GM21786 (cell line): Measurements from ENCODE around the gene HSD17B12.
"Not testable (repeated sequence)": the region's sequence is repeated elsewhere in the genome, so short reads cannot be mapped to it uniquely, and the experiment has no call there.

Experiments
- ATAC-seq: cut with Tn5 transposase; IDR thresholded peaks from one replicate; pipeline ENCODE4 v1.9.1; 2021; ENCODE audit not compliant: unreplicated experiment

Gene HSD17B12

DNA sequence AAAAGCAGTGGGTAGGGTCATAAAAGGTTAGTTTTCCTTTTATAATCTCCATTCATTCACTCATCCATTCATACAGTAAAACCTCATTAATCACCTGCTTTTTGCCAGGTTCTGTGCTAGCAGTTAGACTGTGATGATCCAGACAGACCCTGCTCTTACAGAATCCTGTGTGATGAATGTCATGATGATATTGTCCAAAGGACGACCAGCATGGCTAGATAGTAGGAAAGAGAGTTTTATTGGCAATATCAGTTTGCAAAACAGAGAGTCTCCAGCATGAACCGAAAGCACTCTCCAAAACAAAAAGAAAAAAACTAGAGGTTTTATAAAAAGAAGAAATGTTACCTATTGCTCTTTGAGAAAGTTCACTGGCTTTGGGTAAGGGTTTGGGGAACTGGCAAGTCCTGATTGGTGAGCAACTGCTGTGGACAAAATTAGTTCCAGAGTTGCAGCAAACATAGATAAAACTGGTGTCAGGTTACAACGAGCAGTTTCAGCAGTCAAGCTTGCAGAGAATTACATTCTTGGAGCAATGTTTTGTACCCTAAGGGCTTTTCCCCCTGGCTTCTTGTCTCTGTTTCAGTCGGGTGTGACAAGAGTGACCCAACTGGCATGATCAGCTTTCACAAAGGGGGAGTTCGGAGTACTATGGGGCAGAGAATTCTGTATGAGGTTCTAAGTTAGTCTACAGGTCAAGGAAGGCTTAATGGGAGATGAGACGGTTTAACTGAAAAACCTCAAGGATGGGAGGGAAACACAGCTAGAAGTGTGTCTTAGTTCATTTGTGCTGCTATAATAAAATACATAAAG lies 58.3 kb downstream of the HSD17B12 start:
- no peak for ATAC-seq

DNA sequence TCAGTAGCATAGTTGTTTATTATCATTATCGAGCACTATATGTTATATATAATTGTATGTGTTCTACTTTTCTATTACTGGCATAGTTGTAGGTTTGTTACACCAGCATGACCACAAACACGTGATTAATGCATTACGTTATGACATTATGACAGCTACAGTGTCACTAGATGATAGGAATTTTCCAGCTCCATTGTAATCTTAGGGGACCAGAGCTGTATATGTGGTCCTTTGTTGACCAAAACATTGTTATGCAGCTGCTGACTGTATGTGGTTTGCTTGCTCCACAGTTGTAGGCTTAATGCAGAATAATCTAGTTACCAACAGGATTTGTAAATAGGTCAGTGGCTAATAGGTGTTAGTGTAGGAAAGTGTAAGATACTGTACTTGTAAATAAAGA lies 66.1 kb downstream of the HSD17B12 start:
- no peak for ATAC-seq

DNA sequence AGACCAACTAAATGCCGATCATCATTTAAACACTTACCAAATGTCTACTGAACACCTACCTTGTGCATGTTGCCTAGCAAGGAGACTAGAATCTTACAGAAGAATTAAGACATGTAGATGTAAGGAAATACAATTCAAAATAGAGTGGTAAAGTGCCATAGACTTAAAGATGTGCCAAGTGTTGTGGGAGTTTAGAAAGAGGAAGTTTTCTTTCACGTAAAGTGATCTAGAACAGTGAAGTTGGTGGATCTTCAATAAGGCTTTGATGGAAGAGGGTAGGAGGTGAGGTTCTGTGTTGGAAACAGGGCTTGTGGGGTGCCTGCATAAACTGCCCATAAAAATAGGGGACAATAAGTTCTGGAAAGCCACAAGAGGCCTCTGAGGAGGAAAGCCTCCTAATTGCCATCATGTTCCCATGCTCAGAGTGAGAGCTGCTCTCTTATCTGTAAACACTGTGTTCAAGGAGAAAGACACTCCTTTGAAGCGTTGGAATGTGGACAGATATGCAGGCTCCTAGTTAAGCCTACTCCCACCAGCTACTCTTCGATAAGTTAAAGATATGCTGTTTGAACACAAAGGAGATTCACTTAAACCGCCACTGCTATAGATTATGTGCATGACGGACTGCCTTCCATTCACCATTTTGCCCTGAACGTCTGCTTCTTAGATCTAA lies 66.7 kb downstream of the HSD17B12 start:
- no peak for ATAC-seq

DNA sequence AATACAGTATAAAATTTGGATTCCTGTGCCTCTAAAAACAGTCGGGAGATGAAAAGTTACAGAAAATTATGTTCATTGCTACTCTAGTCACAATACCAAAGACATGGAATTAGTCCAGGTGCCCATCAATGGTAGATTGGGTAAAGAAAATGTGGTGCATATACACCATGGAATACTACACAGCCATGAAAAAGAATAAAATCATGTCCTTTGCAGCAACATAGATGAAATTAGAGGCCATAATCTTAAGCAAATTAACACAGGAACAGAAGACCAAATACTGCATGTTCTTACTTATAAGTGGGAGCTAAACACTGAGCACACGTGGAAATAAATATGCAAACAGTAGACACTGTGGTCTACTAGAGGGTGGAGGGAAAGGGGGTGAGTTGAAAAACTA lies 67.6 kb downstream of the HSD17B12 start:
- no peak for ATAC-seq

DNA sequence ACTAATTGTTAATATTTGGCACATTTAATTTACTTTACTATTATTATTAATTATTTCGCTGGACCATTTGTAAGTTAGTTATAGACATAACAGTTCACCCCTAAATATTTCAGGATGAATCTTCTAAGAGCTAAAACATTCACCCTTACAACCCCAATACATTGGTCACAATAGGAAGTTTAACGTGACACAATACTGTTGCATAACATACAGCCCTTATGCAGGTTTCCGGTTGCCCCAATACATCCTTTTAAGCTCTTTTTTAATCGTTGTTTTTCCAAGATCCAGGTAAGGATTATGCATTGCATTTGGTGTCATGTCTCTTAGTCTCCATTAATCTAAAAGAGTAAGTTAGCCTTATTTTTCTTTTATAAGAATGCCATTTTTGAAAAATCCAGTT lies 71.2 kb downstream of the HSD17B12 start:
- no peak for ATAC-seq

DNA sequence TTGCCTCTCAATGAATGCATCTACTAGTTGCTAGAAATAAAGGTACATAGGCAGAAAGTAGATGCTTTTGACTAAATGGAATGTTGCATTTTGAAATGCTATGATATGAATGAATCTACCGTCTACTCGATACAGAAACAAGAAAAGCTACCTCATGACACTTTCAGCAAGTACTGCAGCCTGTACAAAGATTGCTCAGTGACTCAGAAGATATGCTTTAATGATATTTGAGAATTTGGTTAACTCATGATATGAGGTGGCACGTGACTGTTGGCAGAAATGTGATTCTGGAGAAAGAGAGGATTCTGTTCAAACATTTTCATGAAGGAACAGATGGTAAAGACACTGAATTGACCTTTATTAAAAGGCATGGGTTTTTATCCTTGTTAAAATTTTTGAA lies 76.0 kb downstream of the HSD17B12 start:
- ATAC-seq = no peak

DNA sequence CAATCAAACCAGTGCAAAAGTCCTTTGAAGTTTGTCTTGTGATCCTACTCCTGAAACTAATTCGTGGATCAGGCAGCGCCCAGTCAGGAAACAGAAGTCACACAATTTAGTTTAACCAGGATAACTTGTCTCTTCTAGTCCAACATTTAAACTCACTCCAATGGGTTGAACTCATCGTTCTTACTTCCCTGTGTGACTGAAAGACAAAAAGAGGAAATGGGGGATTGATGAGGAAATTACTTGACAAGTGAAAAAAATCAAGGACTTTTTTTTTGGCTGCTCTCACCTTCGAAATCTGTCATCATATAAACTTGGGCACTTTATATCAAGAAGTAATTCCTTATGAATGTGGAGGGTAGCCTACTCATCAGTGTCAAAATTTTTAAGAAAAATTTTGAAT lies 78.4 kb downstream of the HSD17B12 start:
- no peak for ATAC-seq

DNA sequence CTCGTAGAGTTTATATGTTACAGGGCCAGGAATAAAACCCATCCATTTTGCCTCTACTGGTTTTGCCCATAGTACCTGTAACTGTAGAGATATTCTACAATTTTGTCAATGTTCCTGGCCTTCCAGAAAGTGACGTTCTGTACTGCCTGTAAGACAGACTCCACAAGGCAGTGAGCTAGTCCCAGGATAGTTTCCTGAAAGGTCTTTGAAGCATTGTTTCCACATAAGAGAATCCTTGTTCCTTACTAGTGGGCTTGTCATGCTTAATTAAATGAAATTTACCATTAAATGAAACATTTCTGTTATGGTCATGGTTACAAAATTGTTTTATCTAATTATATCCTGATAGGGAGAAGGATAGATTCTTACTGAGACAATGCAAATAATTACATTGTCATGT lies 80.4 kb downstream of the HSD17B12 start:
- ATAC-seq = no peak

DNA sequence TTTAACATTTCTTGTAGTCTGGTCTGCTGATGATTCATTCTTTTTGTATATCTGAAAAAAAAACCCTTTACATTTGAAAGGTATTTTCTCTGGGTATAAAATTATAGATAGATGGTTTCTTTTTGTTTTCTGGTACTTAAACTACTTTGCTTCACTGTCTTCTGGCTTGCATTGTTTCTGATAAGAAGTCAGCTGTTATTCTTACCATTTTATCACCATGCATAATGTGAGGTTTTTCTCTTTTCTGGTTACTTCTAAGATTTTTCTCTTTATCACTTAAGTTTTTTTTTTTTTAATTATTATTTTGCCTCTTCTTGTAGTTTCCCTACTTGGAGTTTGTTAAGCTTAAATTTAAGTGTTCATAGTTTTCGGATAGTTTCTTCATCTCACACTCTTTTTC lies 84.7 kb downstream of the HSD17B12 start:
- no peak for ATAC-seq

DNA sequence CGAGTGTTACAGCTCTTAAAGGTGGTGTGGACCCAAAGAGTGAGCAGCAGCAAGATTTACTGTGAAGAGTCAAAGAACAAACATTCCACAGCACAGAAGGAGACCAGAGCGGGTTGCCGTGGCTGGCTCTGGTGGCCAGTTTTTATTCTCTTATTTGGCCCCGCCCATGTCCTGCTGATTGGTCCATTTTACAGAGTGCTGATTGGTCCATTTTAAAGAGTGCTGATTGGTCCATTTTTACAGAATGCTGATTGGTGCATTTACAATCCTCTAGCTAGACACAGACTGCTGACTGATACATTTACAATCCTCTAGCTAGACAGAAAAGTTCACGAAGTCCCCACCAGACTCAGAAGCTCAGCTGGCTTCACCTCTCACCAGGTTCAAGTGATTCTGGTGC lies 88.1 kb downstream of the HSD17B12 start:
- ATAC-seq = not testable (repeated sequence)

DNA sequence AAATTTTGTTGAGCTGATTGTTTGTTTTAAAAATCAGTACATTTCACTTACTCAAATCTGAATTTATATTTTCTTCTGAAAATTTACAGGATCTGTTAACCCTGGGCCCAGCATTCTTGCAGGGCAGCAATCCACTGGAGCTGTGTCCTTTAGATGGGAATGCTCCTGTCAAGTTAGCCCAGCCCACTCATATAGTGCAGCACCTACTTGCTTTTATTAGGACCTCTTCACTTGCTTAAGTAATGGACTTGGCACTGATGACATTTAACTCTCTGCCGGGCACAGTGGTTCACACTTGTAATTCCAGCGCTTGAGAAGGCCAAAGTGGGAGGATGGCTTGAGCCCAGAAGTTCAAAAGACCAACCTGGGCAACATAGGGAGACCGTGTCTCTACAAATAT lies 89.6 kb downstream of the HSD17B12 start:
- ATAC-seq = no peak

DNA sequence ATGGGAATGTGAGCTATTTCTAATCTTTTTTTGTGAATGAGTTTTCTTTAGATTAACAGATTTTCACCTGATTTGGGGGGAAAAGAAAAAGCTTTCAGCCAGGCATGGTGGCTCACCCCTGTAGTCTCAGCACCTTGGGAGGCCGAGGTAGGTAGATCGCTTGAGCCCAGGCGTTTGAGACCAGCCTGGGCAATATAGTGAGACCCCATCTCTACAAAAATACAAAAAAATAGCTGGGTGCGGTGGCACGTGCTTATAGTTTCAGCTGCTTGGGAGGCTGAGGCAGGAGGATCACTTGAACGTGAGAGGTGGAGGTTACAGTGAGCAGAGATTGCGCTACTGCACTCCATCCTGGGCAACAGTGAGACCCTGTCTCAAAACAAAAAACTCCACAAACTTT lies 92.2 kb downstream of the HSD17B12 start:
- no peak for ATAC-seq

DNA sequence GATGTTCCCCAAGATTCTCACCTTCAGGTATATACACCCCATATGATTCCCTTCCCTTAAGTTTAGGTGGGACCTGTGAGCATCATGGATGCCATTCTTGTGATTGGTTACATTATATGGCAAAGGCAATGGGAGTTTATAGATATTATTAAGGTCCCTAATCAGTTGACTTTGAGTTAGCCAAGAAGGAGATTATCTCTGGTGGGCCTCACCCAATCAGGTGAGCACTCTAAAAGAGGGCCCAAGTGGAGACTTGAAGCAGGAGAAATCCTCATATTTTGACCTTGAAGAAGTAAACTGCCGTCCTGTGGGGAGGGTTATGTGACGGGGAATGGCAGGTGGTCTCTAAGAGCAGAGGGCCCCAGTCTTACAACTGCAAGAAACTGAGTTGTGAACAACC lies 94.2 kb downstream of the HSD17B12 start:
- no peak for ATAC-seq

DNA sequence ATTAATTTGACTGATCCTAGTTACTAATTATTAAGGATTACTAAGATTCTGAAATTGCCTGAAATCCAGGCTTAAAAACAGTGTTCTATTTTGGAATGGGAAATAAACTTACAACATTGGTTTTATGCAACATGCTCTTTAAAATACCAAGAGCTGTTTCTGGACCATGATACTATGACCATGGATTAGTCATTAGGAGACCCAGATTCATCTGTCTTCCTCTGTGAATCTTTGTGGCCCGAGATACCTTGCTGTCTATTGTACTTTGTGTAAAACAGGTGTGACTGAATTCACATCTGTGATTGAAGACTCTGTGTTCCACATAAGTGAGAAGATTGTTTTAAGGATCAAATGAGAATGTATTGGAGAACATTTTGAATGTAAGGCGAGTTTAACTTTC lies 98.8 kb downstream of the HSD17B12 start:
- no peak for ATAC-seq

DNA sequence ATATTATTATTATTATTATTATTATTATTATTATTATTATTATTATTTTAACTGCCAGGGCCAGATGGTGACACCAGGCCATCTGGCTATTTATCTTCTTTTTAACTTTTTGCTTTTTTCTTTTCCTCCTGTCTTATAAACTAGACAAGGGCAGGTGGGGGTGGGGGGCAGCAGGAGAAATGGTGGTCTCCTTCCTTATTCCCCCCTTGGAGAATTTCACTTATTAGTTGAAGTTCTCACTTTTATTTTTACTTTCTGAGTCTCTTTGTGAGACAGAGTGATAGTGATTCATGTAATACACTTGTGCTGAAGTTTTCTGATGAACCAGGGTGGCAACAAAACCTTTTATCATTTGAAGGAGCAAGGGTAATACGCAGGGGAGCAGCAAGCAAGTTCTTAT lies 103.8 kb downstream of the HSD17B12 start:
- no peak for ATAC-seq

DNA sequence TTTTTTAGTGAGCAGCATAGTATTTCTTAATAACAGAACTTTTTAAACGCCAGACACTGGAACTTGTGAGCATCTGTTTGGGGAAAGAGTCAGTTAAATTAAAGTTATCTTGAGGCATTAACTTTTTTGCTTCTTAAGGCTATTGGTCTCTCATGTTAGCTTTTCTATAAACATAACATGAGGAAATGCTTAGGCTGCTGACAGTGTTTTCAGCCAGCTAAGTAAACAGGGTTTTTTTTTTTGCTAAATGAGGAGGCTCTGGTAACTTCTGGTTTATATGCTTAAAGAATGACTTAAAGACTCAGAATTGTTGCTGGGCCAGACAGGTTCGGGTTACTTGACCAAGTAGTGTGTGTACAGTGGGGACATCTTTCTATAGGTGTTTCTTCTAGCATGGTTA lies 104.3 kb downstream of the HSD17B12 start:
- no peak for ATAC-seq

DNA sequence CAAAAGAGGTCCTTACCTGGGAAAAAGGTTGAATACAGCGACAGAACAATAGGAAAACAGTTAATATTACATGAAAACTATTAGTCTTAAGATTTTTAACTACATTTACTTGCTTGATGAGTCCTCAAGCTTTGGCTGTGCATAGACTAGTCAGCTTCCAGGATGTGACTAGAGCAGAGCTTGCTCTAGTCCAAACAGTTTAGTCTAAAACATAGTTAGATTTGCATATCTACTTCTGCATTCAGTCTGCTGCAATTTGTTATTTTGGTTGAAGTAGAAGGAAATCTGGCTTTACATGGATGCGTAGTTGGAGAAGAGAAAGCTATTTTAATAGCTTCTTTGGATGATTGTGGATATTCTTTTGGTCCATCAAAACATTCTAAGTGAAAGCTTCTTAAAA lies 104.8 kb downstream of the HSD17B12 start:
- ATAC-seq = no peak

DNA sequence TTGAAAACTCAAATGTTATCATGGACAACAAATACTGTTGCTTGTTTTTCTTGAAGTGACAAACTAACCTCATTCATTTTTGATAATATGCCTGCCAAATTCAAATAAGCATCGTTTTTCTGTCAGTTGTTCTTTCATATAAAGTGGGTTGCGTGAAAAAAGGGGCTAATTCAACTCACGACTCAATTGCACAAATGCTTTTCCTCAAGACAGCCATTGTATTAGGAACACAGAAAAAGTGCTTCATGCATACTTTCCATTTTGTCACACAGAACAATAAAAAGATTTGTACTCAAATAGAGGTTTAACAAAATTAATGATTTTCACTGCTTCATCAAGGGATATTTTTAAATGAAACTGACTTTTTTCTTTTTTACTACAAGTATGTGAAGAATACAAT lies 105.5 kb downstream of the HSD17B12 start:
- ATAC-seq = no peak

DNA sequence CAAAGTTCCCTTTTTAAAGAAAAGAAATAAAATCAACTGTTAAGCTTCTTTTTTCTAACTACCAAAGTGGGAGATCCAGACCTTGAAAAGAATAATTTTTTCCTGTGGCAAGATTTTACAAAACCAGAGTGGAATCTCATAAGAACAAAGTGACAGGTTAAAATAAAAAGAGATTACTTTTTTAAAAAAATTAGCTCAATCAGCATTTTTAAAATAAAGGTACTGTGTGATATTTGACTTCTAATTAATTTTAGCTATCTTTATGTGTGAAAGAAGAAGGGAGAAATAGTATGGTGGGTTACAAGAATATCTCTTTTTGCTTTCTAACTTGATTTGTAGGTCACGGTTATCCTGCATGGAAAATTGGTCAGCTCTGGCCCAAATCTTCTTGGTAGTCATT lies 107.3 kb downstream of the HSD17B12 start:
- ATAC-seq = no peak

DNA sequence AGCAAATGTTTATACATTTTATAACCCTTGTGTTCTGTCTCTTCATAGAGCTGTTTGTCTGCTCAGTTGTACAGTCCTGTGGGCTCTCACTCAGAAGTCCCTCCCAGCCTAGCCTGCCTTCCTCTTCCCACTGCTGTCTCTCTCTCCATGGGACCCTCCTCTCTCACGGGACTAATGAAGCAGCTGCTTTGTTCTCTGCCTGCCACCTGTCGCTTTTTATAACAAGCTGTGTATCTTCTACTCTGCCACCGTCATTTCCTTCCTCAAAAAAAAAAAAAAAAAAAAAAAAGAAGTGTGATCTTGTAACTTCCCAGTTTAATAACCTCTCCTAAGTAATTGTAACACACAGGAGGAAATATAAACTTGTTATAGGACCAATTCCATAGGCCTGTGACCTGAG lies 107.9 kb downstream of the HSD17B12 start:
- ATAC-seq = no peak

DNA sequence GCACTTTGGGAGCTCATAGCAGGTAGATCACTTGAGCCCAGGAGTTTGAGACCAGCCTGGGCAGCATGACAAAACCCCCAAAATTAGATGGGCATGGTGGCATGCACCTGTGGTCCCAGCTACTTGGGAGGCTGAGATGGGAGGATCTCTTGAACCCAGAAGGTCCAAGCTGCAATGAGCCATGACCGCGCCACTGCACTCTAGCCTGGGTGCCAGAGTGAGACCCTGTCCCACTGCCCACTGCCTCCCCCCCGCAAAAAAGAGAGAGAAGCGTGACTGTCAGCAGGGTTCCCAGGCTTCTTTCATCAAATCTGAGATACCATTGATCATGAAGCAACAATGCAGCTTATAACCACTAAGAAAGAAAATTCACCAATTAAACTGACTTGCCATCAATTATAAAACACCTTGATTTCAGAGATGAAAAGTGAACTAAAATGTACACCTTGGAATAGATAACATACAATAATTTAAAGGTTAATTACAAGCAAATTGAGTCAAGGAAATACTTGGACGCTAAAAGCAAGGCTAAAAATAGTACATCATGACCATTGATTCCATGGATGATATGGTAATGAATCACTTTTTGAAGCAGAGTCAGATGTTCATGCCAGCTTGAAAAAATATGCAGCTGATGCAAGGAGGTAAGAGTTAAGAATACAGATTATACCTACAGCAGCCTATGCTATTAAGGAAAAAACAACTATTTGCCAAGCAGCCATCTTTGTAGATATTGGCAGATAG lies 109.3 kb downstream of the HSD17B12 start:
- ATAC-seq = no peak

DNA sequence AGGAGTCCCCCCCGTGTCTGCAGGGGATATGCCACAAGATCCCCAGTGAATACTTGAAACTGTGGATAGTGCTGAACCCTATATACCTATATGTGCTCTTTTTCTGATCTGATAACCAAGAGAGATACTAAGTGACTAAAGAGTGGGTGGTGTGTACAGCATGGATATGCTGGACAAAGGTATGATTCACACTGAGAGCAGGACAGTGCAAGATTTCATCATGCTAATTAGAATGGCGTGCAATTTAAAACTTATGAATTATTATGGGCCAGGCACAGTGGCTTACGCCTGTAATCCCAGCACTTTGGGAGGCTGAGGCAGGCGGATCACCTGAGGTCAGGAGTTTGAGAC lies 109.9 kb downstream of the HSD17B12 start:
- ATAC-seq = no peak
